Measurements from ENCODE around the gene SLC30A1.
A peak's percentile ranks its signal among the peaks of the same experiment; 100 is the strongest.
"Not testable (repeated sequence)": the region's sequence is repeated elsewhere in the genome, so short reads cannot be mapped to it uniquely, and the experiment has no call there.

The SLC30A1 gene

GRCh38 chr1:211583011-211583992 lies 4.3 kb upstream of the SLC30A1 start:
- no peak for DNase-seq (ENCODE audit: low read depth)

GRCh38 chr1:211581526-211581925 lies 2.6 kb upstream of the SLC30A1 start:
- no peak for DNase-seq (ENCODE audit: low read depth)

GRCh38 chr1:211580303-211580687 lies 1.3 kb upstream of the SLC30A1 start:
- DNase-seq (ENCODE audit: low read depth), result no peak

GRCh38 chr1:211579440-211580302 lies 710 bp upstream of the SLC30A1 start:
- DNase-seq (ENCODE audit: low read depth), result no peak

- DNase-seq (ENCODE audit: low read depth), result peak; percentile 52
These were observed 932 bp downstream of the SLC30A1 start for GRCh38 chr1:211577819-211578639.

GRCh38 chr1:211577277-211577818 lies 1.6 kb downstream of the SLC30A1 start:
- DNase-seq (ENCODE audit: low read depth), result no peak

- DNase-seq (ENCODE audit: low read depth), result no peak
These were observed 2.2 kb downstream of the SLC30A1 start for GRCh38 chr1:211576717-211577116.

GRCh38 chr1:211574705-211575104 lies 4.3 kb downstream of the SLC30A1 start:
- no peak for DNase-seq (ENCODE audit: low read depth)

- no peak for DNase-seq (ENCODE audit: low read depth)
These were observed 7.0 kb downstream of the SLC30A1 start for GRCh38 chr1:211571998-211572397.

- DNase-seq (ENCODE audit: low read depth), result not testable (repeated sequence)
These were observed 8.6 kb downstream of the SLC30A1 start for GRCh38 chr1:211570378-211570777.

GRCh38 chr1:211566431-211567025 lies 12.4 kb downstream of the SLC30A1 start:
- DNase-seq (ENCODE audit: low read depth), result no peak

- no peak for DNase-seq (ENCODE audit: low read depth)
These were observed 14.9 kb downstream of the SLC30A1 start for GRCh38 chr1:211564084-211564483.

- no peak for DNase-seq (ENCODE audit: low read depth)
These were observed 19.5 kb downstream of the SLC30A1 start for GRCh38 chr1:211559222-211560010.

- no peak for DNase-seq (ENCODE audit: low read depth)
These were observed 20.9 kb downstream of the SLC30A1 start for GRCh38 chr1:211557894-211558625.

GRCh38 chr1:211553549-211553948 lies 25.4 kb downstream of the SLC30A1 start:
- no peak for DNase-seq (ENCODE audit: low read depth)

GRCh38 chr1:211551638-211552460 lies 27.1 kb downstream of the SLC30A1 start:
- no peak for DNase-seq (ENCODE audit: low read depth)

GRCh38 chr1:211549092-211549711 lies 29.8 kb downstream of the SLC30A1 start:
- DNase-seq (ENCODE audit: low read depth), result no peak

All from activated gamma-delta T cell treated with anti-CD3 and anti-CD28 coated beads, Interleukin-2, amount 50 U/mL, for 16 hours (primary cell).